Trophoblast cell (in vitro differentiated cells and primary cell): ENCODE measurements around the gene BCL11A.

Experiments
- DNase-seq, 2 donors: peaks; one replicate each; pipeline ENCODE4 v3.0.0-alpha.2; 2016
- H2AFZ ChIP-seq: 2 replicates; pipeline ENCODE4 v1.6.1; 2013; ENCODE audit warnings: low read length, moderate library complexity, mild to moderate bottlenecking; ENCODE audit not compliant: insufficient read depth, poor library complexity
- H2AK5ac ChIP-seq: 2 replicates; pipeline ENCODE4 v1.6.1; 2013; ENCODE audit warnings: mild to moderate bottlenecking, low read length
- H2BK120ac ChIP-seq: 2 replicates; pipeline ENCODE4 v1.6.1; 2013; ENCODE audit warnings: low read length, mild to moderate bottlenecking, moderate library complexity; ENCODE audit not compliant: insufficient read depth, poor library complexity
- H2BK12ac ChIP-seq: 2 replicates; pipeline ENCODE4 v1.6.1; 2013; ENCODE audit warnings: mild to moderate bottlenecking, low read length, moderate library complexity
- H2BK5ac ChIP-seq: 2 replicates; pipeline ENCODE4 v1.6.1; 2013; ENCODE audit warnings: low read length, low read depth, moderate library complexity, mild to moderate bottlenecking; ENCODE audit not compliant: poor library complexity
- H3K14ac ChIP-seq: 2 replicates; pipeline ENCODE4 v1.6.1; 2013; ENCODE audit warnings: mild to moderate bottlenecking, low read length
- H3K18ac ChIP-seq: 2 replicates; pipeline ENCODE4 v1.6.1; 2013; ENCODE audit warnings: mild to moderate bottlenecking, low read length
- H3K23ac ChIP-seq: 2 replicates; pipeline ENCODE4 v1.6.1; 2013; ENCODE audit warnings: low read length
- H3K27ac ChIP-seq: 2 replicates; pipeline ENCODE4 v1.5.1; 2013; ENCODE audit warnings: low read depth, mild to moderate bottlenecking, inconsistent platforms, low read length, moderate library complexity
- H3K27me3 ChIP-seq: 2 replicates; pipeline ENCODE4 v1.6.1; 2013; ENCODE audit warnings: inconsistent platforms, mild to moderate bottlenecking, low read length, moderate library complexity; ENCODE audit not compliant: insufficient read depth
- H3K36me3 ChIP-seq, 2 experiments: 1 replicate in 1 of 2; 2 replicates in 1 of 2; pipeline ENCODE4 v1.6.1; 2013; ENCODE audit warnings: low read length in 2 of 2, mild to moderate bottlenecking in 2 of 2, moderate library complexity in 1 of 2; ENCODE audit not compliant: insufficient read depth in 2 of 2, control insufficient read depth in 1 of 2
- H3K4ac ChIP-seq: 2 replicates; pipeline ENCODE4 v1.6.1; 2013; ENCODE audit warnings: low read depth, mild to moderate bottlenecking, low read length, moderate library complexity
- H3K4me1 ChIP-seq, 2 experiments: 1 replicate in 1 of 2; 2 replicates in 1 of 2; pipeline ENCODE4 v1.6.1; 2013; ENCODE audit warnings: low read length in 2 of 2, mild to moderate bottlenecking in 2 of 2, moderate library complexity in 1 of 2; ENCODE audit not compliant: insufficient read depth in 2 of 2, control insufficient read depth in 1 of 2
- H3K4me2 ChIP-seq: 2 replicates; pipeline ENCODE4 v1.6.1; 2013; ENCODE audit warnings: inconsistent platforms, mild to moderate bottlenecking, low read length, moderate library complexity
- H3K4me3 ChIP-seq: 2 replicates; pipeline ENCODE4 v1.5.1; 2013; ENCODE audit warnings: mild to moderate bottlenecking, low read depth, low read length, inconsistent platforms
- H3K79me1 ChIP-seq: one replicate; pipeline ENCODE4 v1.6.1; 2013; ENCODE audit warnings: low read length
- H3K79me2 ChIP-seq: 2 replicates; pipeline ENCODE4 v1.6.1; 2013; ENCODE audit warnings: low read length, mild to moderate bottlenecking; ENCODE audit not compliant: control insufficient read depth, insufficient read depth, poor library complexity
- H3K9ac ChIP-seq: 2 replicates; pipeline ENCODE4 v1.6.1; 2013; ENCODE audit warnings: mild to moderate bottlenecking, low read length
- H3K9me3 ChIP-seq: 2 replicates; pipeline ENCODE4 v1.6.1; 2013; ENCODE audit warnings: low read depth, mild to moderate bottlenecking, control low read depth, inconsistent platforms, low read length; ENCODE audit not compliant: insufficient read depth
- H4K12ac ChIP-seq: 2 replicates; pipeline ENCODE4 v1.6.1; 2013; ENCODE audit warnings: low read depth, mild to moderate bottlenecking, low read length, moderate library complexity
- H4K8ac ChIP-seq: 2 replicates; pipeline ENCODE4 v1.6.1; 2013; ENCODE audit warnings: low read depth, mild to moderate bottlenecking, low read length, moderate library complexity
- H4K91ac ChIP-seq: one replicate; pipeline ENCODE4 v1.6.1; 2013; ENCODE audit warnings: low read depth, mild to moderate bottlenecking, low read length, moderate library complexity
- WGBS: extraction: QIAGEN DNeasy Blood & Tissue Kit; methylation state at CpG from one replicate; pipeline ENCODE4 v1.1.7; 2013; ENCODE audit warnings: missing lambda C conversion rate; ENCODE audit not compliant: insufficient read length, insufficient coverage; ENCODE audit errors: extremely low coverage; 5-methylcytosine and 5-hydroxymethylcytosine counted together

BCL11A gene

DNA sequence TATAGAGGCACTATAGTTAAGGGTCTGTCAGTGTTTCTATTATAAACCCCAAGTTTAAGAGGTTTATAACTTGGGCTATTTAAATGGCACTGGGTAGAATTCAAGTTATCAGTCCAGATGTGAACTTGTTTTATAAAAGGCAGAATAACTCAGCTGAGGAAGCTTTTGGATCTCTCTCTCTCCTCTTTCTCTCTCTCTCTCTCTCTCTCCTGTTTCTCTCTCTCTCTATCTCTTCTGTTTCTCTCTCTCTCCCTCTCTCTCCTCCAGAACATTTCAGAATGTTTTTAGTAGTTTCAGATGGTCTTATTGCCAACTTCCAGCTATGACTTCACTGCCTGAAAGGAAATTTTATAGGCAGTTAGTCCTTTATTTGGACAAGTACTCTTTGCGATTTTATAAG, 6.4 kb upstream of the BCL11A start:
- H3K79me1 ChIP-seq: no peaks in the 10 kb centered on the region
- H2BK120ac ChIP-seq: no peak overlapping the region
- no CpG with 5 or more reads among the region's 1 CpG for WGBS
- no peak for DNase-seq
- no peak overlapping the region for H3K27ac ChIP-seq
- no peaks in the 10 kb centered on the region for H3K79me2 ChIP-seq
- H4K8ac ChIP-seq: no peak overlapping the region
- H3K27me3 ChIP-seq: no peaks in the 10 kb centered on the region
- no peak overlapping the region for H3K4ac ChIP-seq
- peaks cover 3% of the 10 kb centered on the region in 2 experiments for H3K4me1 ChIP-seq
- H3K18ac ChIP-seq: no peak overlapping the region
- H3K4me2 ChIP-seq: no peak overlapping the region
- no peak overlapping the region for H3K23ac ChIP-seq
- no peak overlapping the region for H3K14ac ChIP-seq
- no peak overlapping the region for H2AFZ ChIP-seq
- H2BK5ac ChIP-seq: no peak overlapping the region
- H3K36me3 ChIP-seq: no peaks in the 10 kb centered on the region
- no peaks in the 10 kb centered on the region for H3K9me3 ChIP-seq
- no peak overlapping the region for H4K91ac ChIP-seq
- no peak overlapping the region for H4K12ac ChIP-seq
- H3K4me3 ChIP-seq: no peak overlapping the region
- no peak overlapping the region for H3K9ac ChIP-seq
- no peak overlapping the region for H2BK12ac ChIP-seq
- H2AK5ac ChIP-seq: no peak overlapping the region

DNA sequence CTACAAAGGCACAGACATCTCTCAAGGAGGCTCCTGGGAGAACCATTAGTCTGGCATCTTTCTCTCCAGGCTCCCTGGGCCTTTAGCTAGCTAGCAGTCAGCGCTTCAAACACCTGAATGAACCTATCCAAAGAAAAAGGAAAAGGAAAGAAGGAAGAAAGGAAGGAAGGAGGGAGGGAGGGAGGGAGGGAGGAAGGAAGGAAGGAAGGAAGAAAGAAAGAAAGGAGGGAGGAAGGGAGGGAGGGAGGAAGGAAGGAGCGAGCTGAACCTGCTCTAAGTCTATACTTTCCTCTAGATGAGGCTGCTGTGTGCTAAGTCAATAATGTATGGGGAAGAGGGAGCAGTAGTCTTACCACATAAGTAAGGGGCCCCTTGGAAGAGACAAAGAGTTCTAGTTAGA, 5.1 kb upstream of the BCL11A start:
- no peaks in the 10 kb centered on the region for H3K9me3 ChIP-seq
- H3K79me1 ChIP-seq: peaks cover 8% of the 10 kb centered on the region
- no peak overlapping the region for H3K4me2 ChIP-seq
- peaks cover 3% of the 10 kb centered on the region in 2 experiments for H3K4me1 ChIP-seq
- H3K9ac ChIP-seq: no peak overlapping the region
- DNase-seq: no peak
- no peak overlapping the region for H2BK12ac ChIP-seq
- no peak overlapping the region for H2AFZ ChIP-seq
- no peak overlapping the region for H3K4ac ChIP-seq
- H4K12ac ChIP-seq: no peak overlapping the region
- no peaks in the 10 kb centered on the region for H3K27me3 ChIP-seq
- no peak overlapping the region for H2AK5ac ChIP-seq
- no peak overlapping the region for H3K14ac ChIP-seq
- H3K4me3 ChIP-seq: no peak overlapping the region
- H2BK5ac ChIP-seq: no peak overlapping the region
- H2BK120ac ChIP-seq: no peak overlapping the region
- H3K36me3 ChIP-seq: no peaks in the 10 kb centered on the region
- H3K23ac ChIP-seq: no peak overlapping the region
- no peak overlapping the region for H3K18ac ChIP-seq
- no peak overlapping the region for H3K27ac ChIP-seq
- H3K79me2 ChIP-seq: peaks cover 4% of the 10 kb centered on the region
- WGBS: no CpG with 5 or more reads among the region's 2 CpGs
- no peak overlapping the region for H4K8ac ChIP-seq
- no peak overlapping the region for H4K91ac ChIP-seq

DNA sequence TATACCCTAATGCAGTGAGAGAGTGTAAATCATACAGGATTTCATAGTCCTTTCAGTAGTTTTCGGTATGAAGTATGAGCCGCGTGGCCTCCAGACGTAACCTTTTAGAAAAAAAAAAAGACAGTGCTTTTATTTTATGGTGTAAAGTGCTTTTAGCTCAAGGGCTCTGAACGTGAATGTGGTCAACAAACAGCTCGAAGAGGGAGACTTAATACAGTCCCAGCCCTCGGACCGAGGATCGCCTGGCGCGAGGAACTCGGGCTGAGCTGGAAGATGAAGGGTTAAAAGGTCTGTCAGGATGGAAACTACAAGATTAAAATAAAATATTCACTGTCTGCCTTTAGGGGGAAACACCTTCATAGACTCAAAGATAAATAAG, 4.0 kb upstream of the BCL11A start:
- no peak overlapping the region for H4K91ac ChIP-seq
- H4K12ac ChIP-seq: no peak overlapping the region
- H3K9ac ChIP-seq: no peak overlapping the region
- no peaks in the 10 kb centered on the region for H3K36me3 ChIP-seq
- peak overlapping the region; percentile 66 for H3K4me2 ChIP-seq
- no peak overlapping the region for H3K27ac ChIP-seq
- no peaks in the 10 kb centered on the region for H3K27me3 ChIP-seq
- H2AK5ac ChIP-seq: no peak overlapping the region
- WGBS: no CpG with 5 or more reads among the region's 12 CpGs
- no peak overlapping the region for H2BK5ac ChIP-seq
- no peak overlapping the region for H3K23ac ChIP-seq
- no peaks in the 10 kb centered on the region for H3K9me3 ChIP-seq
- H2AFZ ChIP-seq: no peak overlapping the region
- H3K79me2 ChIP-seq: peaks cover 5% of the 10 kb centered on the region
- no peak overlapping the region for H4K8ac ChIP-seq
- H3K14ac ChIP-seq: no peak overlapping the region
- H3K4me1 ChIP-seq: peaks cover 3% of the 10 kb centered on the region in 2 experiments
- no peak overlapping the region for H3K4me3 ChIP-seq
- H3K18ac ChIP-seq: no peak overlapping the region
- H3K79me1 ChIP-seq: peaks cover 10% of the 10 kb centered on the region
- H3K4ac ChIP-seq: no peak overlapping the region
- no peak overlapping the region for H2BK12ac ChIP-seq
- no peak overlapping the region for H2BK120ac ChIP-seq
- no peak for DNase-seq

GRCh38 chr2:60556576-60557485, 3.4 kb upstream of the BCL11A start:
- H4K8ac ChIP-seq: no peak overlapping the region
- H3K9ac ChIP-seq: no peak overlapping the region
- H3K27me3 ChIP-seq: no peaks in the 10 kb centered on the region
- H3K4ac ChIP-seq: no peak overlapping the region
- DNase-seq: no peak
- H2BK5ac ChIP-seq: no peak overlapping the region
- H3K9me3 ChIP-seq: no peaks in the 10 kb centered on the region
- no peak overlapping the region for H3K23ac ChIP-seq
- no peak overlapping the region for H2BK12ac ChIP-seq
- H2AK5ac ChIP-seq: no peak overlapping the region
- 100% methylated on average over 2 of the region's 31 CpGs for WGBS
- no peak overlapping the region for H4K12ac ChIP-seq
- no peak overlapping the region for H2AFZ ChIP-seq
- H3K79me2 ChIP-seq: peaks cover 7% of the 10 kb centered on the region
- no peak overlapping the region for H3K14ac ChIP-seq
- H3K79me1 ChIP-seq: peaks cover 13% of the 10 kb centered on the region
- peaks cover 3% of the 10 kb centered on the region in 2 experiments for H3K4me1 ChIP-seq
- no peak overlapping the region for H3K18ac ChIP-seq
- no peak overlapping the region for H3K27ac ChIP-seq
- no peak overlapping the region for H4K91ac ChIP-seq
- H3K4me3 ChIP-seq: no peak overlapping the region
- no peaks in the 10 kb centered on the region for H3K36me3 ChIP-seq
- no peak overlapping the region for H2BK120ac ChIP-seq
- H3K4me2 ChIP-seq: peak overlapping the region; percentile 66
